ENCODE data around the gene CCL17. TPM values are rescaled to one million over a fixed set of nuclear protein-coding genes. Genes with fewer than 3 reads are reported as not detected.
"Not testable (repeated sequence)": the region's sequence is repeated elsewhere in the genome, so short reads cannot be mapped to it uniquely, and the experiment has no call there.

CCL17 gene
- total RNA-seq, 4 donors from 2014 or later, result 2.6 TPM; not detected in 3

GRCh38 chr16:57435838-57436237 is 31.3 kb downstream of the CCL17 start:
- Histone ChIP-seq H3K4me3 (no peak overlapping the region), H3K9me3 (no peaks in the 10 kb centered on the region), H3K27ac (no peak overlapping the region), H3K27me3 (no peaks in the 10 kb centered on the region), H3K36me3 (peaks cover 94% of the 10 kb centered on the region), H3K4me1 (no peaks in the 10 kb centered on the region)
- WGBS, result 94% methylated on average over 1 of the region's 1 CpG
- TF ChIP-seq EP300 (IDR thresholded peaks at IDR 0.05) (no peak), POLR2AphosphoS5 (IDR thresholded peaks at IDR 0.05) (no peak), CTCF (IDR thresholded peaks at IDR 0.05) (no peak), POLR2A (IDR thresholded peaks at IDR 0.05) (no peak)
- DNase-seq (ENCODE audit: low spot score in 2 of 2), result no peak

DNA sequence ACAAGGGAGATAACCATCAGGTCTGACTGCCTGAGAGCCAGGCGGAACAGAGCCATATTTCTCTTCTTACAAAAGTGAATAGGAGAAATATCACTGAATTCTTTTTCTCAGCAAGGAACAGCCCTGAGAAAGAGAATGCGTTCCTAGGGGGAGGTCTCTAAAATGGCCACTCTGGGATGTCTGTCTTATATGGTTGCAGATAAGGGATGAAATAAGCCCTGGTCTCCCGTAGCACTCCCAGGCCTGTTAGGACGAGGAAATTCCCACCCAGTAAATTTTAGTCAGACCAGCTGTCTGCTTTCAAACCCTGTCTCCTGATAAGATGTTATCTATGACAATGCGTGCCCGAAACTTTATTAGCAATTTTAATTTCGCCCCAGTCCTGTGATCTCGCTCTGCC is 35.4 kb downstream of the CCL17 start:
- WGBS, result 93% methylated on average over 8 of the region's 8 CpGs
- H3K4me1 ChIP-seq; H3K27ac ChIP-seq; H3K9me3 ChIP-seq; H3K4me3 ChIP-seq; H3K27me3 ChIP-seq; DNase-seq (ENCODE audit: low spot score in 2 of 2): not testable (repeated sequence)
- peaks cover 53% of the 10 kb centered on the region for H3K36me3 ChIP-seq

DNA sequence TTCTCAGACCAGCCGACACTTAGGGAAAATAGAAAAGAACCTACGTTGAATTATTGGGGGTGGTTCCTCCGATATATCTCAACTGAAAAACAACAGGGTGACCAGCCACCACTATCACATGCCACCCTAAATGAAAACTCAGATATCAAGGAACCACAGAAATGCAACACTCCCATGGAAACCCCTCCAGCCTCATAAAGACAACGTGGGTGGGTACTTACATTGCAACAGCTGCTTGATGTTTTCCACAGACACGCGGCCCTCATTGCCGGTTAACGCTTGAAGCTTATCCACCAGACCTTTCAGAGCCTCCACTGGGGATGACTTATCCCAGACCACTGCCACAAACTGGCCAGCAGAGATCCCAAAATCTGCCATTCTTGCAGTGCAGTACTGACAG is 36.0 kb downstream of the CCL17 start:
- H3K27ac ChIP-seq; H3K4me3 ChIP-seq; H3K27me3 ChIP-seq; DNase-seq (ENCODE audit: low spot score in 2 of 2); H3K9me3 ChIP-seq; H3K4me1 ChIP-seq: not testable (repeated sequence)
- H3K36me3 ChIP-seq, result peaks cover 47% of the 10 kb centered on the region
- 99% methylated on average over 8 of the region's 8 CpGs for WGBS

DNA sequence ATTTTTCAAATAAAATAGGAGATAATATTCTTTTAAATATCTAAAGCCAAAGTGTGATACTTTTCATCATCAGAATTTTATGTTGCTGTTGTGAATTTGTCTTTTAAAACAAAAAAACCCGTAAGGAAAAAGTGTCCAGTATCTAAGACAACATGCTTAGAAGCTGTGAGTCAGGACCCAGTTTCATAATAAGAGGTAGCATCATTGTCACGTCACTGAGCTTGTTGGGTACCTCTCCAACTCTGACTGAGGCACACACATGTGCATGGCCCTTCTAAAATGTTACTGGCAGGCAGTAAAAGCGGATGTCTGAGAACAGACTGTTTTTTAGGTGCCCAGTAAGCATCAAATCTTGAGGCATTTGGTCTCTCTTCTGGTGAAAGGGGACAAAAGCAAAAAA is 40.1 kb downstream of the CCL17 start:
- 54% methylated on average over 3 of the region's 3 CpGs for WGBS
- no peak for DNase-seq (ENCODE audit: low spot score in 2 of 2)
- no peaks in the 10 kb centered on the region for H3K27me3 ChIP-seq
- TF ChIP-seq POLR2AphosphoS5 (IDR thresholded peaks at IDR 0.05) (no peak), CTCF (IDR thresholded peaks at IDR 0.05) (no peak), POLR2A (IDR thresholded peaks at IDR 0.05) (no peak), EP300 (IDR thresholded peaks at IDR 0.05) (no peak)
- no peak overlapping the region for H3K4me3 ChIP-seq
- H3K4me1 ChIP-seq, result peaks cover 34% of the 10 kb centered on the region
- peaks cover 7% of the 10 kb centered on the region for H3K36me3 ChIP-seq
- H3K9me3 ChIP-seq, result no peaks in the 10 kb centered on the region
- H3K27ac ChIP-seq, result no peak overlapping the region

- Histone ChIP-seq H3K9me3 (no peaks in the 10 kb centered on the region), H3K27me3 (no peaks in the 10 kb centered on the region), H3K27ac (no peak overlapping the region), H3K36me3 (no peaks in the 10 kb centered on the region), H3K4me1 (peaks cover 38% of the 10 kb centered on the region), H3K4me3 (no peak overlapping the region)
- TF ChIP-seq POLR2A (IDR thresholded peaks at IDR 0.05) (no peak), POLR2AphosphoS5 (IDR thresholded peaks at IDR 0.05) (no peak), EP300 (IDR thresholded peaks at IDR 0.05) (no peak), CTCF (IDR thresholded peaks at IDR 0.05) (no peak)
- no peak for DNase-seq (ENCODE audit: low spot score in 2 of 2)
- WGBS, result 83% methylated on average over 2 of the region's 2 CpGs
Observed at GRCh38 chr16:57445510-57445909, 40.9 kb downstream of the CCL17 start.

DNA sequence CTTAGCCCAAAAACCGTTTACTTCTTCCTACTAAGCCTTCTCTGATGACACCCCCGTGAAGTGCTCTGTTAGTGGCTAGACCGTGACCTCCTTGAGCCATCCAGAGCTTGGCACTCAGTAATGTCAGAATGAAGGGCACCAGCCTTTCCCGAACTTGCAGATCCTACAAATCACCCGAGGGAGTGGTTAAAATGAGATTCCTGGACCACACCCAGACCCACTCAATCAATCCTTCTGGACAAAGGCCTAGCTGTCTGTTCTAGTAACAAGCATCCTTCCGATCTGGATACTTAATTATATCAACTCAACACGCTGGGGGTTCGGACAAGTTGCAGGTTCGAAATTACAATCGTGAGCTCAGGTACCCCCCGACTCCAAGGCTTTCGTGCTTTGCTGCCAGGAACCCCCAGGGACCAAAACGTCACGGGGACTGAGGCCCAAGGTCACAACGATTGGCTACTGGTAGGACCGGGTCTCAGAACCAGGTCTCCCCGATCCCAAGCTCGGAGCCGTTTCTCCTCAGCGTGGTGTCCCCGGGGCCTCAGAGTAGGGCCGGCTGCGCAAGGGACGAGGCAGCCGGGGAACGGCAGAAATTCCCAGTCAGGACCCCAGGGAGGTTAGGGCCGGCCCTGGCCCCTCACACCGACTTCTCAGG is 42.1 kb downstream of the CCL17 start:
- peak overlapping the region; percentile 96 for H3K4me3 ChIP-seq
- no peaks in the 10 kb centered on the region for H3K9me3 ChIP-seq
- H3K27ac ChIP-seq, result peak overlapping the region; percentile 92
- H3K4me1 ChIP-seq, result peaks cover 38% of the 10 kb centered on the region
- no peaks in the 10 kb centered on the region for H3K27me3 ChIP-seq
- 1% methylated on average over 26 of the region's 28 CpGs for WGBS
- DNase-seq (ENCODE audit: low spot score in 2 of 2), result peak in 1 of 2 donors; percentile 83
- peaks cover 5% of the 10 kb centered on the region for H3K36me3 ChIP-seq
- no peak for TF ChIP-seq EP300 (IDR thresholded peaks at IDR 0.05)
- TF ChIP-seq POLR2AphosphoS5 (IDR thresholded peaks at IDR 0.05), result no peak
- TF ChIP-seq POLR2A (IDR thresholded peaks at IDR 0.05), result no peak

Data from suprapubic skin (tissue), 4 donors.